ENCODE measurements around the gene ERBIN.
"Not testable (repeated sequence)": the region's sequence is repeated elsewhere in the genome, so short reads cannot be mapped to it uniquely, and the experiment has no call there.

ERBIN gene, protein sequence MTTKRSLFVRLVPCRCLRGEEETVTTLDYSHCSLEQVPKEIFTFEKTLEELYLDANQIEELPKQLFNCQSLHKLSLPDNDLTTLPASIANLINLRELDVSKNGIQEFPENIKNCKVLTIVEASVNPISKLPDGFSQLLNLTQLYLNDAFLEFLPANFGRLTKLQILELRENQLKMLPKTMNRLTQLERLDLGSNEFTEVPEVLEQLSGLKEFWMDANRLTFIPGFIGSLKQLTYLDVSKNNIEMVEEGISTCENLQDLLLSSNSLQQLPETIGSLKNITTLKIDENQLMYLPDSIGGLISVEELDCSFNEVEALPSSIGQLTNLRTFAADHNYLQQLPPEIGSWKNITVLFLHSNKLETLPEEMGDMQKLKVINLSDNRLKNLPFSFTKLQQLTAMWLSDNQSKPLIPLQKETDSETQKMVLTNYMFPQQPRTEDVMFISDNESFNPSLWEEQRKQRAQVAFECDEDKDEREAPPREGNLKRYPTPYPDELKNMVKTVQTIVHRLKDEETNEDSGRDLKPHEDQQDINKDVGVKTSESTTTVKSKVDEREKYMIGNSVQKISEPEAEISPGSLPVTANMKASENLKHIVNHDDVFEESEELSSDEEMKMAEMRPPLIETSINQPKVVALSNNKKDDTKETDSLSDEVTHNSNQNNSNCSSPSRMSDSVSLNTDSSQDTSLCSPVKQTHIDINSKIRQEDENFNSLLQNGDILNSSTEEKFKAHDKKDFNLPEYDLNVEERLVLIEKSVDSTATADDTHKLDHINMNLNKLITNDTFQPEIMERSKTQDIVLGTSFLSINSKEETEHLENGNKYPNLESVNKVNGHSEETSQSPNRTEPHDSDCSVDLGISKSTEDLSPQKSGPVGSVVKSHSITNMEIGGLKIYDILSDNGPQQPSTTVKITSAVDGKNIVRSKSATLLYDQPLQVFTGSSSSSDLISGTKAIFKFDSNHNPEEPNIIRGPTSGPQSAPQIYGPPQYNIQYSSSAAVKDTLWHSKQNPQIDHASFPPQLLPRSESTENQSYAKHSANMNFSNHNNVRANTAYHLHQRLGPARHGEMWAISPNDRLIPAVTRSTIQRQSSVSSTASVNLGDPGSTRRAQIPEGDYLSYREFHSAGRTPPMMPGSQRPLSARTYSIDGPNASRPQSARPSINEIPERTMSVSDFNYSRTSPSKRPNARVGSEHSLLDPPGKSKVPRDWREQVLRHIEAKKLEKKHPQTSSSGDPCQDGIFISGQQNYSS (N-terminal part only)

GRCh38 chr5:65926276-65926783 lies at the start of gene ERBIN:
TSS of gene ERBIN (plus strand) at chr5:65926575. CDS start at chr5:65992719, 66,144 bp downstream.
- peak; percentile 59 to 63 for DNase-seq

DNA sequence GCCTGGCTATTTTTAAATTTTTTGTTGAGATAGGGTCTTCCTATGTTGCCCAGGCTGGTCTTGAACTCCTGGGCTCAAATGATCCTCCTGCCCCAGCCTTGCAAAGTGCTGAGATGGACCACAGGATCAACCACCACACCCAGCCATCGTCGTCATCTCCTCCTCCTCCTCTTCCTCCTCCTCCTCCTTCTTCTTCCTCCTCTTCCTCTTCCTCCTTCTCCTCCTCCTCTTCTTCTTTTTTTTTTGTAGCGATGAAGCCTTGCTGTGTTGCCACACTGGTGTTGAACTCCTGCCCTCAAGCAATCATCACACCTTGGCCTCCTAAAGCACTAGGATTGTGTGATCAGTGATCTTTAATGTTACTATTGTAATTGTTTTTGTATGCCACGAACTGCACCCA lies 49.4 kb upstream of the ERBIN start:
- DNase-seq: no peak

- DNase-seq: not testable (repeated sequence)
Measured at GRCh38 chr5:65879668-65880256, 46.6 kb upstream of the ERBIN start.

GRCh38 chr5:65880496-65881072 lies 45.8 kb upstream of the ERBIN start:
- DNase-seq: no peak

- no peak for DNase-seq
Measured at GRCh38 chr5:65882278-65882677, 44.1 kb upstream of the ERBIN start.

DNA sequence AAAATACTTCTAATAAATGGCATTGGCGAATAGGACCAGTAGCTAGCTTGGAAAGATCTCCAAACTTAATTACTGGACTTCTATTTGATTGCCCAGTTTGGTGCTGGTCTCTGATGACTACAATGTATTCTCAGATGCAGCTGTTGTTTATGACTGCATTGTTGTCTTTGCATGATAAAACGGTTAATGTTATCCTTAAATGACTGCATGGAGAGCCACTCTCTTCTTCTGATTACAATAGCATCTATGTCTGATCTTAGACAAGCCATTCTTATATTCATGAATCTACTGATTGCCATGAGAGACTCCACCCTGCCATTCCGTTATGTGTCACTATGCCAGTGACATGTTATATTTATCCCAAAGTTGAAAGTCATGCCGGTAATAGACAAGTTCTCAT lies 42.9 kb upstream of the ERBIN start:
- no peak for DNase-seq

- no peak for DNase-seq
Measured at GRCh38 chr5:65886387-65886786, 40.0 kb upstream of the ERBIN start.

- not testable (repeated sequence) for DNase-seq
Measured at GRCh38 chr5:65892024-65892423, 34.4 kb upstream of the ERBIN start.

DNA sequence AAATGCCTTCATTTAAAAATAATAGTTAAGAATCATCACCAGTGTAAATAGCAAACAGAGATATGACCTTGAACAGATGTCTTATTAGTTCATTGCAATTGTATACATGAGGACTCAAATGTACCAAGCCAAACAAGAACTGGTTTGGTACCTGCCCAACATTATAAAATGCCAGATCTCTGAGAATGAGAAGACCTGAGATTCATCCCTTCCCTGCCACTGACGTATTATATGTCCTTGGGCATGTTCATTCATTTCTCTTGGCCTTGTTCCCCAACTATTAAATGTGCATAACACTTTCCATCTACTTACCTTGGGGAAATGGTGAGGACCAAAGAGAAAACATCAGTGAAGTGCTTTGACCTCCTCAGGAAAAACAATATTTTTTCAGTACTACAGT lies 33.6 kb upstream of the ERBIN start:
- DNase-seq: no peak

- no peak for DNase-seq
Measured at GRCh38 chr5:65893749-65894430, 32.5 kb upstream of the ERBIN start.

DNA sequence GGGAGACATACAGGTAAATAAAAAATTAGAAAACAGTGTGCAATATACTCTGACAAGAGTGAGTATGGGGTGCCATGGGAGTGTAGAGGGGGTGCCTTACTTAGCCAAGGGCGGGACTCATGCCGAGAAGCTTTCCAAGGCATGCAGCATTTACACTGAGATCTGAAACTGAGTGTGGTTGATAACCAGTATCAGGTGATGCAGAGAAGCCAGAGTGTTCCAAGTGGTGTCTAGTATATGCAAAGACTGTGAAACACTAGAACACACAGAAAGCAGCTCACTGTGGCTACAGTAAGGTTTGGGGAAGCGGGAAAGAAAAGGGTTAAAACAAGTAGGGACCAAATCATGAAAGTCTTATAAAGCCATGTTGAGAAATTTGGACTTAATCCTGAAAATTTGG lies 30.5 kb upstream of the ERBIN start:
- no peak for DNase-seq

DNA sequence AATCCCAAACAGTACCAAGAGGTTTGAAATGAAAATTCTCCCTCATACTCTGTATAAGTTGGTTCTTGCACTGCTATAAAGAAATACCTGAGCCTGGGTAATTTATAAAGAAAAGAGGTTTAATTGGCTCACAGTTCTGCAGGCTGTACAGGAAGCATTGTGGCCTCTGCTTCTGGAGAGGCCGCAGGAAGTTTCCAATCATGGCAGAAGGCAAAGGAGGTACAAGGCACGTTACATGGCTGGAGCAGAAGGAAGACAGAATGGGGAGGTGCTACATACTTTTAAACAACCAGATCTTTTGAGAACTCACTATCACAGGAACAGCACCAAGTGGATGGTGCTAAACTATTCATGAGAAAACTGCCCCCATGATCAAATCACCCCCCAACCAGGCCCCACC lies 25.6 kb upstream of the ERBIN start:
- DNase-seq: no peak

DNA sequence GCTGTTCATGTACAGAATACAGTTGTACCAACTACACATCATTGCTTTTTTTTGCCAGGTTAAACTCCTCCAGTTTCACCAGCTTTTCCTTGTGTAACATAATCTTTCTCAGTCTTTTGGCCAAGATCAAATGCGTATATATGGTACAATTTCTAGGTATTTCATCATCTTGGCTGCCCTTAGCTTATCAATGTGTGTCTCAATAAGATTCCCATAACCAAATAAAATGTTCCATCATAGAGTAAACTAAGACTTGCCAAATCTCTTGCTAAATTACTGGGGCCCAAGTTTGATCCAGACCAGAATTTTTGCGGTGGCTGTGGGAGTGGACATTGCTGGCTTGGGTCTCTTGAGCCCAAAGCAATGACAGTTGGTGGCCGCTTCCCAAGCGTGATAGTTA lies 24.3 kb upstream of the ERBIN start:
- no peak for DNase-seq

- no peak for DNase-seq
Measured at GRCh38 chr5:65903581-65903980, 22.8 kb upstream of the ERBIN start.

DNA sequence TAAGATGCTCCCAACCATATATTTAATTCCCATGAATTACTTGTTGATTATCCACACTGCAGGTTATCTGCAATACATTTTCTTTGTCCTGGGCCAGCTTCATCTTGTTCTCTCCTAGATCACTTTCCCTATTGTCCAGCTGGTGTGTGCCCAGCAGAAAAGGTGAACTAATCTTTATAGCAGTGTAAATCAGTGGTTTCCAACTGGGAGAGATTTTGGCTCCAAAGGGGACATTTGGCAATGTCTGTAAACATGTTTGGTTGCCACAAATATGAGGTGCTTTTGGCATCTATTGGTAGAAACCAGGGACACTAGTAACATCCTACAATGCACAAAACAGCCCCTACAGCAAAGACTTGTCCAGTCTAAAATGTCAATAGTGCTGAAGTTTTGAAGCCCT lies 20.1 kb upstream of the ERBIN start:
- DNase-seq: no peak

- DNase-seq: no peak
Measured at GRCh38 chr5:65907135-65907534, 19.2 kb upstream of the ERBIN start.

DNA sequence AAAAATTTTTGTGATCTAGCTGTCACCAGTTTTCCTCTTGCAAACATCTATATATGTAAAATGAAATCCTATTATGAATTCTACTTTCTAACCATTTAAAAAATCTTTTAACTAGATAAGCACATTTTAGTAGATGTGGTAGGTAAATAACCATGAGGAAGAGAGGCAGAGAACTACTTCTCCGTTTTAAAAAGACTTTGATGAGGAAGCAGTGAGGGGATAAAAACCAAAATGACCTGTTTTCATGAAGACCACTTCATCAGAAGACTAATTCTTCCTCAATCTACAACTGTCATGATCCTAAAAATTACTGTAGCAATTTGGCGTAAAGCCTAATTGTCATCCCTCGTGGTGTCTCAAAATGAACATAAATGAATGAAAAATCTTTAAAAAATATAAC lies 15.7 kb upstream of the ERBIN start:
- no peak for DNase-seq

DNA sequence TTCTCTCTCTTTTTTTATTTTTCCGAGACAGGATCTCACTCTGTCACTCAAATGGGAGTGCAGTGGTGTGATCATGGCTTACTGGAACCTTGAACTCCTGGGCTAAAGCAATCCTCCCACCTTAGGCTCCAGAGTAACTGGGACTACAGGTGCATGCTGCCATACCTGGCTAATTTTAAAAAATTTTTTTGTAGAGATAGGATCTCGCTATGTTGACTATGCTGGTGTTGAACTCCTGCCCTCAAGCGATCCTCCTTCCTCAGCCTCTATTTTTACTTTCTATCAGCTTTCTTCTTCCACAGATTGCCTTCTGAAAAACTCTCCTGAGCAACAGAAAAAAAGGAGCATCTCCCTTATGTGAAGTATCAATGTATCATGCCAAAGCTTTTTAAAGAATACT lies 14.1 kb upstream of the ERBIN start:
- no peak for DNase-seq

- DNase-seq: no peak
Measured at GRCh38 chr5:65913519-65913918, 12.9 kb upstream of the ERBIN start.

- DNase-seq: no peak
Measured at GRCh38 chr5:65914641-65915196, 11.7 kb upstream of the ERBIN start.

DNA sequence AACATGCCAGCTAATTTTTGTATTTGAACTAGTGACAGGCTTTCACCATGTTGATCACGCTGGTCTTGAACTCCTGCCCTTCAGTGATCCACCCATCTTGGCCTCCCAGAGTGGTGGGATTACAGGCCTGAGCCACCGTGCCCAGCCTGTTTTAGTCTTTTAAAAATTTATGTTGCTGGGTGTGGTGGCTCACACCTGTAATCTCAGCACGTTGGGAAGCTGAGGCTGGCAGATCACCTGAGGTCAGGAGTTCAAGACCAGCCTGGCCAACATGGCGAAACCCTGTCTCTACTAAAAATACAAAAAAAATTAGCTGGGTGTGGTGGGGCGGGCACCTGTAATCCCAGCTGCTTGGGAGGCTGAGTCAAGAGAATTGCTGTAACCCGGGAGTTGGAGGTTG lies 10.7 kb upstream of the ERBIN start:
- not testable (repeated sequence) for DNase-seq

Measured in activated CD4-positive, alpha-beta T cell treated with anti-CD3 and anti-CD28 coated beads, Interleukin-2, amount 50 U/mL, for 4 hours (primary cell).